OCI-LY7 (cell line): Measurements from ENCODE around the gene MYOCD.

Source experiments
- EZH2phosphoT487 ChIP-seq: fragments of 200-600 bp; sonication (generic); IDR thresholded peaks from 2 replicates; pipeline ENCODE4 v1.6.1; 2018; ENCODE audit warnings: low read depth, borderline replicate concordance, mild to moderate bottlenecking, mixed run types, antibody characterized with exemption, low read length, moderate library complexity, mixed read lengths
- TF ChIP-seq, protein P1 (sequence below): fragments of 200-600 bp; sonication (generic); conservative IDR thresholded peaks from 2 replicates; pipeline ENCODE4 v1.5.1; 2014; ENCODE audit warnings: mild to moderate bottlenecking, antibody characterized with exemption, low read length, moderate library complexity, mixed read lengths

DNA sequence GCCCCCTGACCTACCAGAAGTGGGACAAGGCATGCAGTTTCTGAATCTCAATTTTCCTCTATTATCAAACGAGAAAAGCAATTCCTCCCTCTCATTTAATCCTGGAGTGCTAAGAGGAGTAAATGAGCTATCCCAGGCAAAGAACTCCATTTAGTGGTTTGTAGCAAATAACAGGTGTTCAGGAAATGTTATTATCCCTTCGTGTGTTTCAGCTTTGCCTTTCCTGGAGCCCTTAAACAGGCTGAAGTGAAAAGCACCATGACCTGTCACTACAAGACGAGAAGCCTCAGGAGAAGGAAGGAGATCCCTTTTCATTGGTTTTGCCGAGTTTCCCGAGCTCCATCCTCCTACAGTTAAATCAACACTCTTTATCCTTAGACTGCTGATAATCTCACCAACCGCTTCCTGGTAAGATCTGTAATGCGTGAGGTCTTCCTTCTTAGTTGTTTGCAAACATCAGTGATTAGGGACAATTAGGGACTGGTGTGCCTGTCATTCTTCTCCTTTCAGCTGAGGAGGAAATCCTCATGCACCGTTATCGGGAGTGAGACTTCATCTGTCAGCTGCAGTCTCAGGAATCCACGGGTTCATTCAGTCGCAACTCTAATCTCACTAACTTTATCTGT is 30.8 kb upstream of the MYOCD start:
- TF ChIP-seq, protein P1, sequence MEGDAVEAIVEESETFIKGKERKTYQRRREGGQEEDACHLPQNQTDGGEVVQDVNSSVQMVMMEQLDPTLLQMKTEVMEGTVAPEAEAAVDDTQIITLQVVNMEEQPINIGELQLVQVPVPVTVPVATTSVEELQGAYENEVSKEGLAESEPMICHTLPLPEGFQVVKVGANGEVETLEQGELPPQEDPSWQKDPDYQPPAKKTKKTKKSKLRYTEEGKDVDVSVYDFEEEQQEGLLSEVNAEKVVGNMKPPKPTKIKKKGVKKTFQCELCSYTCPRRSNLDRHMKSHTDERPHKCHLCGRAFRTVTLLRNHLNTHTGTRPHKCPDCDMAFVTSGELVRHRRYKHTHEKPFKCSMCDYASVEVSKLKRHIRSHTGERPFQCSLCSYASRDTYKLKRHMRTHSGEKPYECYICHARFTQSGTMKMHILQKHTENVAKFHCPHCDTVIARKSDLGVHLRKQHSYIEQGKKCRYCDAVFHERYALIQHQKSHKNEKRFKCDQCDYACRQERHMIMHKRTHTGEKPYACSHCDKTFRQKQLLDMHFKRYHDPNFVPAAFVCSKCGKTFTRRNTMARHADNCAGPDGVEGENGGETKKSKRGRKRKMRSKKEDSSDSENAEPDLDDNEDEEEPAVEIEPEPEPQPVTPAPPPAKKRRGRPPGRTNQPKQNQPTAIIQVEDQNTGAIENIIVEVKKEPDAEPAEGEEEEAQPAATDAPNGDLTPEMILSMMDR, result no peak
- no peak for TF ChIP-seq EZH2phosphoT487
